Vagina (tissue), 2 donors: ENCODE results near the gene ZNF804B.

ENCODE experiments used
- CTCF ChIP-seq, 3 experiments: fragments of 450-650 bp in 2 of 3; fragments of 200-600 bp in 1 of 3; sonication (generic) in 1 of 3; IDR thresholded peaks; one replicate each; pipeline ENCODE4 v1.5.1; 2017 to 2019; ENCODE audit warnings: antibody characterized with exemption in 3 of 3, mild to moderate bottlenecking in 2 of 3, moderate library complexity in 2 of 3
- POLR2A ChIP-seq, 2 donors: fragments of 450-650 bp; IDR thresholded peaks; one replicate each; pipeline ENCODE4 v1.6.1; 2017; ENCODE audit warnings: antibody characterized with exemption in 2 of 2, mild to moderate bottlenecking in 2 of 2, moderate library complexity in 2 of 2
- POLR2AphosphoS5 ChIP-seq, 2 donors: sonication (generic); formaldehyde crosslinking; IDR thresholded peaks; one replicate each; pipeline ENCODE4 v1.9.0; 2017; ENCODE audit warnings: antibody characterized with exemption in 2 of 2, mild to moderate bottlenecking in 2 of 2, low read depth in 1 of 2; ENCODE audit not compliant: insufficient read depth in 1 of 2

GRCh38 chr7:89312551-89312950, 553.1 kb downstream of the ZNF804B start:
- no peak for TF ChIP-seq POLR2A (IDR thresholded peaks at IDR 0.05)
- no peak for TF ChIP-seq CTCF (IDR thresholded peaks at IDR 0.05)
- no peak for TF ChIP-seq POLR2AphosphoS5 (IDR thresholded peaks at IDR 0.05; ENCODE audit: insufficient read depth in 1 of 2, low read depth in 1 of 2)
